D721Med (cell line): ENCODE data around the gene KDM7A.
"Not testable (repeated sequence)": the region's sequence is repeated elsewhere in the genome, so short reads cannot be mapped to it uniquely, and the experiment has no call there.

Experiments
- DNase-seq: peaks from one replicate; pipeline ENCODE4 v3.0.0; 2011; ENCODE audit warnings: low spot score; ENCODE audit not compliant: insufficient read length
- FAIRE-seq: peaks from 2 replicates; lab custom pipeline; 2011; peaks lifted over from hg19 to GRCh38; lab: Jason Lieb, UNC
- TF ChIP-seq, protein P1 (sequence below): IDR thresholded peaks from 2 replicates; pipeline ENCODE4 v1.5.1; 2012; ENCODE audit warnings: mild to moderate bottlenecking, control low read depth; ENCODE audit not compliant: insufficient read depth; ENCODE audit errors: missing control alignments

Gene KDM7A

DNA sequence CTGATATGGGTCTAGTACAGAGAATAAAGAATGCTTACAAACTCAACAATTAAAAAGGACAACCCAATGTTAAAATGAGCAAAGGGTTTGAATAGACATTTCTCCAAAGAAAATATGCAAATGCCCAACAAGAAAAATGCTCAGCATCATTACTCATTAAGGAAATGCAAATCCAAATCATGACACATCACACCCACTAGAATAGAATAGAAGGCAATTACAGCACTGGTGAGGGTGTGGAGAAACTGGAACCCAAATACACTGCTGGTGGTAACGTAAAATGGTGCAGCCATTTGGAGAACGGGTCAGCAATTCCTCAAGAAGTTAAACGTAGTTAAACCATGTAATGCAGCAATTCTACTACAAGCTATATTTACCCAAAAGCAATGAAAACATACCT is 53.8 kb downstream of the KDM7A start:
- TF ChIP-seq, protein P1, sequence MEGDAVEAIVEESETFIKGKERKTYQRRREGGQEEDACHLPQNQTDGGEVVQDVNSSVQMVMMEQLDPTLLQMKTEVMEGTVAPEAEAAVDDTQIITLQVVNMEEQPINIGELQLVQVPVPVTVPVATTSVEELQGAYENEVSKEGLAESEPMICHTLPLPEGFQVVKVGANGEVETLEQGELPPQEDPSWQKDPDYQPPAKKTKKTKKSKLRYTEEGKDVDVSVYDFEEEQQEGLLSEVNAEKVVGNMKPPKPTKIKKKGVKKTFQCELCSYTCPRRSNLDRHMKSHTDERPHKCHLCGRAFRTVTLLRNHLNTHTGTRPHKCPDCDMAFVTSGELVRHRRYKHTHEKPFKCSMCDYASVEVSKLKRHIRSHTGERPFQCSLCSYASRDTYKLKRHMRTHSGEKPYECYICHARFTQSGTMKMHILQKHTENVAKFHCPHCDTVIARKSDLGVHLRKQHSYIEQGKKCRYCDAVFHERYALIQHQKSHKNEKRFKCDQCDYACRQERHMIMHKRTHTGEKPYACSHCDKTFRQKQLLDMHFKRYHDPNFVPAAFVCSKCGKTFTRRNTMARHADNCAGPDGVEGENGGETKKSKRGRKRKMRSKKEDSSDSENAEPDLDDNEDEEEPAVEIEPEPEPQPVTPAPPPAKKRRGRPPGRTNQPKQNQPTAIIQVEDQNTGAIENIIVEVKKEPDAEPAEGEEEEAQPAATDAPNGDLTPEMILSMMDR = no peak
- DNase-seq (no peak), FAIRE-seq (no peak)

DNA sequence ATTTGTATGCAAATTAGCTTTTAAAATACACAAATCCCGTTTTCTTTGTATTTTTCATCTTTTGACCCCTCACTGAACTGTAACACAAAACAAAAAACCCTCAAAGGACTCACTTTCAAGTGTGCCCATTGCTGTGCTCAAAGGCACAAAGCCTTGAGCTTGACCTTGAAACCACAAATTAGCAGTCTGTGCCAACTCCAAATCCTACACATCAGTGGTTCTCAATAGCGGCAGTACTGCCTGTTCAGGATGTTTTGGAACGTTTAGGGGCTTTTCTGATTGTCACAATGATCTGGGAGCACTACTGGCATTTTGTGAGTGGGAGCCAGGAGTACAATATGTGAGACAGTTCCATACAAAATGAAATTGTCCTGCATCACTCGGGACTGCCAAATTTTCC is 55.5 kb downstream of the KDM7A start:
- no peak for FAIRE-seq
- no peak for DNase-seq
- TF ChIP-seq, protein P1 = no peak

DNA sequence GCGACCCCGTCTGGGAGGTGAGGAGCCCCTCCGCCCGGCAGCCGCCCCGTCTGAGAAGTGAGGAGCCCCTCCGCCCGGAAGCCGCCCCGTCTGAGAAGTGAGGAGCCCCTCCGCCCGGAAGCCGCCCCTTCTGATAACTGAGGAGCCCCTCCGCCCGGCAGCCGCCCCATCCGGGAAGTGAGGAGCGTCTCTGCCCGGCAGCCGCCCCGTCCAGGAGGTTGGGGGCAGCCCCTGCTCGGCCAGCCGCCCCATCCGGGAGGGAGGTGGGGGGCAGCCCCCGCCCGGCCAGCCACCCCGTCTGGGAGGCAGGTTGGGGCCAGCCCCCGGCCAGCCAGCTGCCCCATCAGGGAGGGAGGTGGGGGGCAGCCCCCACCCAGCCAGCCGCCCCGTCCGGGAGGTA is 62.0 kb downstream of the KDM7A start:
- FAIRE-seq, DNase-seq: not testable (repeated sequence)

DNA sequence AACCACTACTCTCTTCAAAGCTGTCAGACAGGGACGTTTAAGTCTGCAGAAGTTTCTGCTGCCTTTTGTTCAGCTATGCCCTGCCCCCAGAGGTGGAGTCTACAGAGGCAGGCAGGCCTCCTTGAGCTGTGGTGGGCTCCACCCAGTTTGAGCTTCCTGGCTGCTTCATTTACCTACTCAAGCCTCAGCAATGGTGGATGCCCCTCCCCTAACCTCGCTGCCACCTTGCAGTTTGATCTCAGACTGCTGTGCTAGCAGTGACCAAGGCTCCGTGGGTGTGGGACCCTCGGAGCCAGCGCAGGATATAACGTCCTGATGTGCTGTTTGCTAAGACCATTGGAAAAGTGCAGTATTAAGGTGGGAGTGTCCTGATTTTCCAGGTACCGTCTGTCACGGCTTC is 68.0 kb downstream of the KDM7A start:
- not testable (repeated sequence) for FAIRE-seq, DNase-seq

DNA sequence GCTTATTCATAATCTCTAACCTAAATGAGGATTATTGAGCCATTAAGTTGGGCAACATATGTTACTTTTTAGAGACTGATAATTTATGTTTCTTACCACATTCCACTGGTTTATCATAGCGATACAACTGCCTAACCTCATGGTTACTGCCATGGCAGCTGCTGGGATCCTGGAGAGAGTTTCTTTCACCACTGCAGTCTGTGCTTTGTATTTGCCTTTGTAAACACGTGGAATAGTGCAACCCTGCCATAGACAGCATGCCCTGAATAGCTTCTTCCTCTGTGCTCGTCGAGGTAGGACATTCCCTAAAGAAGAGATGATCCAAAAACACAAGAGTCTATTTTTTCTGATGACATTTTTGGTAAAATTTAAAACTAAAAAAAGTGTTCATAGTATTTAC is 80.3 kb downstream of the KDM7A start:
- DNase-seq = no peak
- FAIRE-seq = no peak
- TF ChIP-seq, protein P1 = no peak

DNA sequence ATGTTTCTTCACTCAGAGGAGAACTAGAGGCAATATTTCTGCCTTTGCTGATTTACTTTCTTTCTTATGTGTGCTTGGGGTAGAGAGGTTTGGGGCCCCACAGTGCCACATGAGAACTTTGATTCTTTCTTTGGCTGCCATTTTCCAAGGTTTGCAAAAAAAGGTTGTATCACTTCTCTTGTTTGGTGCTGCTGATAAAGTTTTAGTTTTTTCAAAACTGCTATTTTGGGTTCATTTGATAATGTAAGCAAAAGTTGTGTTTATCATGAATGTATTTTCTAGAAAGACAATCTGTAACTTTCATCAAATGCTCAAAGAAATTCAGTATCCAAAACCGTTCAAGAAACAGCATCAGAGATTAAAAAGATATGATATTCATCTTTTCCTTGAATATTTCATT is 83.4 kb downstream of the KDM7A start:
- no peak for FAIRE-seq
- TF ChIP-seq, protein P1 = no peak
- no peak for DNase-seq

DNA sequence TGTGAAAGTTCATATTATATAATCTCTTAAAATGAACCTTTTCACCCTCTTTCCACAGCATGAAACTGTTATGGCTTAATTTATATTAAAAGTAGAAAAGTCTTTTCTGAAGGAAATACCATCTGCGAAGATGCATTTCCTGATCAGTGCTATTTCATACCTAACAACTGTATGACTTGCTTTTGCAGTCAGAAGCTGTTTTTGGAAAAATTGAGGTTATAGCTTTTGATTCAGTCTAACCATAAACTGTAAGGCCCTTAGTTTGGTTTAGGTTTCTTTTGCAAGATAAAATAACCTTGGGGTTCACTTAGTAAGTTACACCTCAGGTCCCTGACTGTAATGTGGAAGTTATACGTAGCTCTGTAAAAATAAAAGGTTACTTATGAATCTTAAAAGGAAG is 91.3 kb downstream of the KDM7A start:
- FAIRE-seq (no peak), DNase-seq (no peak)
- TF ChIP-seq, protein P1 = no peak

DNA sequence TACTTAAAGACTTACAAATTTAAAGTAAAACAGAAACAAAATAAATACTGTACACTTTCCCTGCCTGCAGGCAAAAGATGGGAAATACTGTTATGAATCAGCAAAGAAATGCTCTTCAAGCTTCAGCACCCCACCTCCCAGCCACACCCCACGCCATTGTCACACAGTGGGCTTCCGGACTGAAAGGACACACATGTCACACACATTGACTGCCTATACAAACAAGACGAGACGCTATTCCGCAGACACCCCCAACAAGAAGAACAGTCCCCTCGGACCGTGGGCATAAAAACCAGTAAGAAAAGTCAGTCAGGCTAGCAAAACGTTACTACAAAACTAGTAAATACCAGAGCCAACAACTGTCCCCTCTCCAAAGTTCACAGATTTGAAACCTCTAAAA is 91.8 kb downstream of the KDM7A start:
- no peak for FAIRE-seq
- TF ChIP-seq, protein P1 = no peak
- no peak for DNase-seq
